Esophagus squamous epithelium (tissue), 4 donors: ENCODE data around the gene HRCT1.

Source experiments
- CTCF ChIP-seq, 6 experiments: fragments of 450-650 bp in 4 of 6; fragments of 200-600 bp in 2 of 6; sonication (generic) in 2 of 6; IDR thresholded peaks; one replicate each; pipeline ENCODE4 v1.5.1; 2016 to 2019; ENCODE audit warnings: antibody characterized with exemption in 6 of 6, mild to moderate bottlenecking in 4 of 6, moderate library complexity in 4 of 6
- POLR2A ChIP-seq, 4 donors: fragments of 450-650 bp; IDR thresholded peaks; one replicate each; pipeline ENCODE4 v1.6.1; 2017; ENCODE audit warnings: antibody characterized with exemption in 4 of 4, mild to moderate bottlenecking in 4 of 4, moderate library complexity in 3 of 4

- TF ChIP-seq CTCF (IDR thresholded peaks at IDR 0.05), result no peak
- TF ChIP-seq POLR2A (IDR thresholded peaks at IDR 0.05), result no peak
Measured at GRCh38 chr9:35917261-35917660, 11.3 kb downstream of the HRCT1 start.
